Stimulated activated CD4-positive, alpha-beta T cell treated with anti-CD3 and anti-CD28 coated beads, Interleukin-4, amount 100 ng/mL, for 48 hours (primary cell): ENCODE results near the gene SOX5.
"Not testable (repeated sequence)": the region's sequence is repeated elsewhere in the genome, so short reads cannot be mapped to it uniquely, and the experiment has no call there.

Experiments
- DNase-seq, 2 donors: peaks; one replicate each; pipeline ENCODE4 v3.0.0-alpha.2; 2020; ENCODE audit warnings: low read depth in 2 of 2

SOX5 gene

GRCh38 chr12:23543767-23544166 is 405.7 kb downstream of the SOX5 start:
- DNase-seq: no peak

- no peak for DNase-seq
These were observed 407.3 kb downstream of the SOX5 start for GRCh38 chr12:23542187-23542586.

- DNase-seq: no peak
These were observed 408.9 kb downstream of the SOX5 start for GRCh38 chr12:23540572-23540971.

- DNase-seq: no peak
These were observed 413.2 kb downstream of the SOX5 start for GRCh38 chr12:23536293-23536692.

- no peak for DNase-seq
These were observed 414.0 kb downstream of the SOX5 start for GRCh38 chr12:23535441-23535840.

GRCh38 chr12:23534196-23534595 is 415.3 kb downstream of the SOX5 start:
- no peak for DNase-seq

GRCh38 chr12:23533699-23534098 is 415.8 kb downstream of the SOX5 start:
- no peak for DNase-seq

GRCh38 chr12:23533265-23533664 is 416.2 kb downstream of the SOX5 start:
- DNase-seq: no peak

- DNase-seq: no peak
These were observed 421.2 kb downstream of the SOX5 start for GRCh38 chr12:23528316-23528715.

- DNase-seq: no peak
These were observed 423.9 kb downstream of the SOX5 start for GRCh38 chr12:23525450-23526072.

GRCh38 chr12:23523339-23523738 is 426.1 kb downstream of the SOX5 start:
- DNase-seq: no peak

- not testable (repeated sequence) for DNase-seq
These were observed 430.0 kb downstream of the SOX5 start for GRCh38 chr12:23519444-23519843.

GRCh38 chr12:23515785-23516184 is 433.7 kb downstream of the SOX5 start:
- not testable (repeated sequence) for DNase-seq

- DNase-seq: no peak
These were observed 439.0 kb downstream of the SOX5 start for GRCh38 chr12:23510484-23510883.

- not testable (repeated sequence) for DNase-seq
These were observed 439.6 kb downstream of the SOX5 start for GRCh38 chr12:23509832-23510231.

- DNase-seq: not testable (repeated sequence)
These were observed 441.7 kb downstream of the SOX5 start for GRCh38 chr12:23507785-23508184.

- DNase-seq: not testable (repeated sequence)
These were observed 443.7 kb downstream of the SOX5 start for GRCh38 chr12:23505736-23506135.

GRCh38 chr12:23504641-23505399 is 444.6 kb downstream of the SOX5 start:
- DNase-seq: no peak

GRCh38 chr12:23504043-23504442 is 445.4 kb downstream of the SOX5 start:
- no peak for DNase-seq

GRCh38 chr12:23503544-23503943 is 445.9 kb downstream of the SOX5 start:
- DNase-seq: no peak

GRCh38 chr12:23502259-23502658 is 447.2 kb downstream of the SOX5 start:
- no peak for DNase-seq

GRCh38 chr12:23495472-23495871 is 454.0 kb downstream of the SOX5 start:
- no peak for DNase-seq

GRCh38 chr12:23493672-23494071 is 455.8 kb downstream of the SOX5 start:
- no peak for DNase-seq
